GM12891 (cell line): ENCODE results near the gene IER5L.

ENCODE experiments used
- POLR2A ChIP-seq: IDR thresholded peaks from 2 replicates; pipeline ENCODE4 v1.6.1; 2011; ENCODE audit warnings: low read depth, low read length, control low read depth
- POLR2AphosphoS5 ChIP-seq: IDR thresholded peaks from 2 replicates; pipeline ENCODE4 v1.6.1; 2011; ENCODE audit warnings: low read depth, low read length, control low read depth
- TAF1 ChIP-seq: IDR thresholded peaks from 2 replicates; pipeline ENCODE4 v1.6.1; 2011; ENCODE audit warnings: low read depth, low read length, control low read depth

DNA sequence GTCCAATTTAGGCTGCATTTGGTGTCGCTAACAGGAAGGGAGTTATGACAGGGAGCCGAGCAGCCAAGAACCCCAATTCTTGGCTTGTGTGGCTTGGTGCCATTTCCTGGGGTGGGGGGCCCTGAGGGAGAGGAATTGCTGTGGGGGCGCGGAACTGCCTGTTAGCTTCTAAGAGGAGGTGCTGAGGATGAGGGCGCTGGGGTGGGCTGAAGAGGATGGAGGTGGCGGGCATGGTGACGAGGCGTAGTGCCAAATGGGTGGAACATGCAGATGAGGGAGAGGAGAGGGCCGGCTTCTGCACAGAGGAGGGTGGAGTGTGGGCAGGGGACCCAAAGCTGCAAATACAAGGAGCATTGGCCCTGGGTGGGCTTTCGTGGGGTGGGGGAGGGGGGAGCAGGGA, 27.9 kb downstream of the IER5L start:
- no peak for TF ChIP-seq POLR2A
- no peak for TF ChIP-seq POLR2AphosphoS5
- TF ChIP-seq TAF1, result no peak
